SU-DHL-6 (cell line): Measurements from ENCODE around the gene PDGFC.
"Not testable (repeated sequence)": the region's sequence is repeated elsewhere in the genome, so short reads cannot be mapped to it uniquely, and the experiment has no call there.

ENCODE experiments used
- H2AFZ ChIP-seq: fragments of 200-600 bp; sonication (generic); 2 replicates; pipeline ENCODE4 v1.6.1; 2014; ENCODE audit warnings: low read depth, mild to moderate bottlenecking, moderate library complexity, mixed read lengths, antibody characterized with exemption, low read length; ENCODE audit not compliant: severe bottlenecking
- H3F3A ChIP-seq: fragments of 200-600 bp; shearing (Covaris generic); 2 replicates; pipeline ENCODE4 v1.6.0; 2016; ENCODE audit warnings: antibody characterized with exemption, mild to moderate bottlenecking; ENCODE audit not compliant: insufficient read depth
- H3K27ac ChIP-seq: fragments of 200-600 bp; sonication (generic); 2 replicates; pipeline ENCODE4 v1.5.1; 2016; ENCODE audit warnings: low read depth, mild to moderate bottlenecking, low read length, moderate library complexity, mixed read lengths
- H3K27me3 ChIP-seq: fragments of 200-600 bp; sonication (generic), shearing (Covaris generic); 2 replicates; pipeline ENCODE4 v1.6.0; 2014; ENCODE audit warnings: mild to moderate bottlenecking, low read length
- H3K36me3 ChIP-seq: fragments of 200-600 bp; sonication (generic); 2 replicates; pipeline ENCODE4 v1.6.1; 2014; ENCODE audit warnings: mild to moderate bottlenecking, low read length, mixed read lengths
- H3K4me2 ChIP-seq: fragments of 300-600, 200-600 bp; shearing (Covaris generic), sonication (generic); 2 replicates; pipeline ENCODE4 v1.6.0; 2014; ENCODE audit warnings: low read length, low read depth, mild to moderate bottlenecking; ENCODE audit not compliant: poor library complexity, severe bottlenecking
- H3K4me3 ChIP-seq: fragments of 200-600 bp; sonication (generic); 2 replicates; pipeline ENCODE4 v1.5.1; 2014; ENCODE audit warnings: antibody characterized with exemption, low read length, mild to moderate bottlenecking, mixed read lengths; ENCODE audit not compliant: insufficient read depth, poor library complexity, severe bottlenecking
- H3K79me2 ChIP-seq: fragments of 200-600 bp; sonication (generic); 2 replicates; pipeline ENCODE4 v1.6.1; 2014; ENCODE audit warnings: mild to moderate bottlenecking, low read length, moderate library complexity; ENCODE audit not compliant: insufficient read depth
- H3K9ac ChIP-seq: fragments of 200-600 bp; sonication (generic); 2 replicates; pipeline ENCODE4 v1.7.0; 2014; ENCODE audit warnings: mild to moderate bottlenecking, low read length
- H3K9me2 ChIP-seq: fragments of 200-600 bp; sonication (generic); replicated peaks from 2 replicates; pipeline ENCODE4 v1.6.1; 2014; ENCODE audit warnings: low read length; ENCODE audit not compliant: insufficient read depth
- H3K9me3 ChIP-seq: fragments of 200-600 bp; sonication (generic); 2 replicates; pipeline ENCODE4 v1.6.1; 2014; ENCODE audit warnings: low read length, mixed read lengths; ENCODE audit not compliant: insufficient read depth
- H4K20me1 ChIP-seq: fragments of 200-600 bp; sonication (generic); 2 replicates; pipeline ENCODE4 v1.6.1; 2014; ENCODE audit warnings: low read depth, mild to moderate bottlenecking, antibody characterized with exemption, low read length, moderate library complexity, mixed read lengths
- EZH2phosphoT487 ChIP-seq: fragments of 200-600 bp; sonication (generic), shearing (Covaris generic); conservative IDR thresholded peaks from 2 replicates; pipeline ENCODE4 v1.6.1; 2018; ENCODE audit warnings: mild to moderate bottlenecking, antibody characterized with exemption, low read length, moderate library complexity, mixed read lengths
- TF ChIP-seq, protein P1 (sequence below): fragments of 200-600 bp; sonication (generic); IDR thresholded peaks from one replicate; pipeline ENCODE4 v1.5.1; 2017; ENCODE audit warnings: antibody characterized with exemption, mild to moderate bottlenecking, low read length, moderate library complexity; ENCODE audit not compliant: insufficient read depth, poor library complexity, severe bottlenecking

The PDGFC gene

DNA sequence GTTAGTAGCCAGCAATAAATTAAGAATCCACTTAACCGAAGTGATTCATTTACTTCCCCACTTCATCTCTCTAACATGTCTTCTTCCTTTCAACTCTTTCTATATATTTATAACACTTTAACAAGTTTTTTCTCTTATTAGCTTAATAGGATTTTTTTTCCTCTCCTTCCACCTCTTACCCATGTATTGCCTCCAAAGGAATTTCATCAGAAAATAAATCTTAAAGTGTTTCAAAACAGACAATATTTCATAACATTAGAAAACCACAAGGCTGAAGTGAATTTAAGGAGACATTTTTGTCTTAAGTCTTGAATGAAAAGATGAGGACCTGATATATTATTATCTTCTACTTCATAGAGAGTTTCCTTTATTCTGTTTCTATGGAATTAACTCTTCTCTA lies 101.5 kb downstream of the PDGFC start:
- Histone ChIP-seq H3K36me3 (no peaks in the 10 kb centered on the region), H3K9ac (no peak overlapping the region), H3K4me2 (no peak overlapping the region), H3K79me2 (no peaks in the 10 kb centered on the region), H3K27me3 (no peaks in the 10 kb centered on the region), H3F3A (no peaks in the 10 kb centered on the region), H3K9me2 (no peaks in the 10 kb centered on the region), H3K9me3 (no peaks in the 10 kb centered on the region), H3K27ac (no peak overlapping the region), H3K4me3 (no peak overlapping the region), H4K20me1 (no peaks in the 10 kb centered on the region), H2AFZ (no peak overlapping the region)
- TF ChIP-seq EZH2phosphoT487 = no peak
- TF ChIP-seq, protein P1, sequence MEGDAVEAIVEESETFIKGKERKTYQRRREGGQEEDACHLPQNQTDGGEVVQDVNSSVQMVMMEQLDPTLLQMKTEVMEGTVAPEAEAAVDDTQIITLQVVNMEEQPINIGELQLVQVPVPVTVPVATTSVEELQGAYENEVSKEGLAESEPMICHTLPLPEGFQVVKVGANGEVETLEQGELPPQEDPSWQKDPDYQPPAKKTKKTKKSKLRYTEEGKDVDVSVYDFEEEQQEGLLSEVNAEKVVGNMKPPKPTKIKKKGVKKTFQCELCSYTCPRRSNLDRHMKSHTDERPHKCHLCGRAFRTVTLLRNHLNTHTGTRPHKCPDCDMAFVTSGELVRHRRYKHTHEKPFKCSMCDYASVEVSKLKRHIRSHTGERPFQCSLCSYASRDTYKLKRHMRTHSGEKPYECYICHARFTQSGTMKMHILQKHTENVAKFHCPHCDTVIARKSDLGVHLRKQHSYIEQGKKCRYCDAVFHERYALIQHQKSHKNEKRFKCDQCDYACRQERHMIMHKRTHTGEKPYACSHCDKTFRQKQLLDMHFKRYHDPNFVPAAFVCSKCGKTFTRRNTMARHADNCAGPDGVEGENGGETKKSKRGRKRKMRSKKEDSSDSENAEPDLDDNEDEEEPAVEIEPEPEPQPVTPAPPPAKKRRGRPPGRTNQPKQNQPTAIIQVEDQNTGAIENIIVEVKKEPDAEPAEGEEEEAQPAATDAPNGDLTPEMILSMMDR = no peak

DNA sequence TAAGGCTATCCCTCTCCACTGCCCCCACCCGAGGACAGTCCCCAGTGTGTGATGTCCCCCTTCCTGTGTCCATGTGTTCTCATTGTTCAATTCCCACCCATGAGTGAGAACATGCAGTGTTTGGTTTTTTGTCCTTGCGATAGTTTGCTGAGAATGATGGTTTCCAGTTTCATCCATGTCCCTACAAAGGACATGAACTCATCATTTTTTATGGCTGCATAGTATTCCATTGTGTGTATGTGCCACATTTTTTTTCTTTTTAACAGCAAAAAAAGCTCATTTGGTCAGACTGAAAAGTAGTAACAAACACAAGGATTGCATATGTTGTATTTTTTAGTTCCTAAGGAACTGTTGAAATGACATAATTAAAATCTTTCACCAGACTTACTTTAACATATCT lies 105.5 kb downstream of the PDGFC start:
- not testable (repeated sequence) for H3K4me3 ChIP-seq, H3K9me3 ChIP-seq, H3K79me2 ChIP-seq, H4K20me1 ChIP-seq, H2AFZ ChIP-seq, H3K27me3 ChIP-seq, H3K4me2 ChIP-seq, H3F3A ChIP-seq, H3K9ac ChIP-seq, H3K36me3 ChIP-seq, H3K27ac ChIP-seq, H3K9me2 ChIP-seq

DNA sequence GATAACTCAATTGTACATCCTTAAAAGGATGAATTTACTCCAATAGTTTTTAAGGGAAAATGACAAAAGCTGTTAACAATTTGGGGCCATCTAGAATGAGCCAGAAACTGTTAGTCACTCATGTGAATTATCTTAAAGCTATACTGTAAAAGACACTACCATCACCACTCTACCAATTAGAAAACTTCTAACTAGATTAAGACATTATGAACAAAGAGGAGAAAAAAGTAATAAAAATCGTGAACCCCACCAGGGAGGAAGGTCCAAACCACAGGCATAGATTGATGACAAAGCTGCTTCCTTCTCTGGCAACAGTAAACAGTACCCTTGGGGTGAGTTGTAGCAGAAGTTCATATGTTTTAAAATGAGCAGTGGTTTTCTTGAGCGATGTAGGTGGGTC lies 106.1 kb downstream of the PDGFC start:
- H3K27ac ChIP-seq = no peak overlapping the region
- TF ChIP-seq, protein P1 = no peak
- TF ChIP-seq EZH2phosphoT487 = no peak
- no peak overlapping the region for H3K4me2 ChIP-seq
- no peaks in the 10 kb centered on the region for H3F3A ChIP-seq
- H4K20me1 ChIP-seq = no peaks in the 10 kb centered on the region
- no peak overlapping the region for H3K4me3 ChIP-seq
- no peaks in the 10 kb centered on the region for H3K9me3 ChIP-seq
- H3K36me3 ChIP-seq = no peaks in the 10 kb centered on the region
- H3K9me2 ChIP-seq = no peaks in the 10 kb centered on the region
- no peaks in the 10 kb centered on the region for H3K79me2 ChIP-seq
- H3K27me3 ChIP-seq = no peaks in the 10 kb centered on the region
- H3K9ac ChIP-seq = no peak overlapping the region
- H2AFZ ChIP-seq = no peak overlapping the region

DNA sequence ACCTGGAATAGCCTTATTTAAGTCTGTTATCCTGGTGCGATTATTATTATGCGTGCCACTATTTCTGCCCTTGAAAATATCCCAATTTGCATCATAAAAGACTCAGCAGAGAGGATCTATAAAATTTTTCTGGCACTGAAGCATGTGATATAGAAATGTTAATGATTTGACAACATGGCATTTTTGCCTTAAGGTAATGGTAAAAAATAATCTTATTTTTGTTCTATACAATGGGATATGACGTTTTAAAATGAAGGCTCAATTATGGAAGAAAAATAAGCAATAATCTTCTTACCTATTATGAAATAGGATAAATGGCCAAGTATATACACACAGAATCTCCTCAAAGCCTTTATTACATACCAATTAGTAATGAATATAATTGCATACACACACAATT lies 113.5 kb downstream of the PDGFC start:
- TF ChIP-seq, protein P1 = no peak
- no peak for TF ChIP-seq EZH2phosphoT487
- Histone ChIP-seq H3K36me3 (no peaks in the 10 kb centered on the region), H3K9me2 (no peaks in the 10 kb centered on the region), H3F3A (no peaks in the 10 kb centered on the region), H3K4me3 (no peak overlapping the region), H2AFZ (no peak overlapping the region), H3K9me3 (no peaks in the 10 kb centered on the region), H3K27ac (no peak overlapping the region), H3K4me2 (no peak overlapping the region), H3K9ac (no peak overlapping the region), H3K79me2 (no peaks in the 10 kb centered on the region), H3K27me3 (no peaks in the 10 kb centered on the region), H4K20me1 (no peaks in the 10 kb centered on the region)
